IPS DF 19.7 (cell line): ENCODE measurements around the gene GPAT3.

ENCODE experiments used
- DNase-seq: peaks from one replicate; pipeline ENCODE4 v3.0.0-alpha.2; 2013; ENCODE audit warnings: low read depth, low spot score

GPAT3 gene

GRCh38 chr4:83644677-83645659, 109.1 kb downstream of the GPAT3 start:
- no peak for DNase-seq

GRCh38 chr4:83646538-83647239, 110.8 kb downstream of the GPAT3 start:
- no peak for DNase-seq

DNA sequence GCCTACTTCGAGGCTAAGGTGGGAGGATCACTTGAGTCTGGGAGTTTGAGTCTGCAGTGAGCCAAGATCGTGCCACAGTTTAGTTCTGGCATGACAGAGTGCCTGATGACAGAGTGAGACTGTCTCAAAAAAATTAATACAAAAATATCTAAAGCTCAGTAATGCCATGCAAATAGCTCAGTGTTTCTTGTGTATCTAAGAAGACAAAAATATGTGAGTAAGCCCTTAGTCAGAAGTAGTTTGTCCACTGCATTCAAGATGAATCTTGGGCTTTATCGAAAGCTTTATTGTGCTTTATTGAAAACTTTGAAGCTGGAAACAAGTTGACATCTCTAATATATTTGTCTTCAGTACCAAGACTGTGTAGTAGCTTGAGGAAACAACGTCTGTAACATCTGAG, 115.9 kb downstream of the GPAT3 start:
- no peak for DNase-seq
